ENCODE data around the gene OVCH1.

DNA sequence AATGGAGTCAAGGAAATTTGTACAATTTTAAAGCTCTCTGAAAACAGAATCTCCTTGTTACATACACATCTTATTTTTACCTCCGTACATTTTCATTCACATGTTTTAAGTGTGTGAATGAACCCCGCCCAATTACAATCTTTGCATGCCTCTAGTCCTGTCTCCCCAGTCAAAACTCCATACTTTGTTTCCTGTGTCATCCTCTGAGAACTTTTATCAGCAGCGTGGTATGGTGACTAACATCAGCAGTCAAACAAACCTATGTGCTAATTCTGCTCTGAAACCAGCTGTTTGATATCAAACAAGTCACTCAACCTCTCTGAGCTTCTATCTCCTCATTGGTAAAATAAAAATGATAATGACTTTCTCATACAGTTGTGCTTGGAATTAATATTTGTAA lies 100.7 kb downstream of the OVCH1 start:
- no peak for TF ChIP-seq POLR2A (IDR thresholded peaks at IDR 0.05)
- TF ChIP-seq, protein P1, sequence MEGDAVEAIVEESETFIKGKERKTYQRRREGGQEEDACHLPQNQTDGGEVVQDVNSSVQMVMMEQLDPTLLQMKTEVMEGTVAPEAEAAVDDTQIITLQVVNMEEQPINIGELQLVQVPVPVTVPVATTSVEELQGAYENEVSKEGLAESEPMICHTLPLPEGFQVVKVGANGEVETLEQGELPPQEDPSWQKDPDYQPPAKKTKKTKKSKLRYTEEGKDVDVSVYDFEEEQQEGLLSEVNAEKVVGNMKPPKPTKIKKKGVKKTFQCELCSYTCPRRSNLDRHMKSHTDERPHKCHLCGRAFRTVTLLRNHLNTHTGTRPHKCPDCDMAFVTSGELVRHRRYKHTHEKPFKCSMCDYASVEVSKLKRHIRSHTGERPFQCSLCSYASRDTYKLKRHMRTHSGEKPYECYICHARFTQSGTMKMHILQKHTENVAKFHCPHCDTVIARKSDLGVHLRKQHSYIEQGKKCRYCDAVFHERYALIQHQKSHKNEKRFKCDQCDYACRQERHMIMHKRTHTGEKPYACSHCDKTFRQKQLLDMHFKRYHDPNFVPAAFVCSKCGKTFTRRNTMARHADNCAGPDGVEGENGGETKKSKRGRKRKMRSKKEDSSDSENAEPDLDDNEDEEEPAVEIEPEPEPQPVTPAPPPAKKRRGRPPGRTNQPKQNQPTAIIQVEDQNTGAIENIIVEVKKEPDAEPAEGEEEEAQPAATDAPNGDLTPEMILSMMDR (IDR thresholded peaks at IDR 0.05) = no peak
